ENCODE measurements around the gene FAM221B.

The FAM221B gene, protein sequence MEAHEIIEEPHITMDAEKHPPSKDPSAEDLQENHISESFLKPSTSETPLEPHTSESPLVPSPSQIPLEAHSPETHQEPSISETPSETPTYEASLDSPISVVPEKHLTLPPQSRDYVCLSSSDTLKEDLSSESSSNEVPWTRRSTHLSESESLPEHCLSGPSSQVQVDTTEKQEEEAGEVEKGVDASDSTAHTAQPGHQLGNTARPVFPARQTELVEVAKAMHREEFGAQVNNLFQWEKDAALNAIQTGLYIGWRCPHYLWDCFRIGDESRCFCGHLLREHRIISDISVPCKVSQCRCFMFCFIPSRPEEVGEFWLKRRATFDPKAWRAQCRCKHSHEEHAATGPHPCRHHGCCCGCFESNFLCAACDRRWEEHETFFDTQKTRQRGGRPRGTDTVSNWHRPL

DNA sequence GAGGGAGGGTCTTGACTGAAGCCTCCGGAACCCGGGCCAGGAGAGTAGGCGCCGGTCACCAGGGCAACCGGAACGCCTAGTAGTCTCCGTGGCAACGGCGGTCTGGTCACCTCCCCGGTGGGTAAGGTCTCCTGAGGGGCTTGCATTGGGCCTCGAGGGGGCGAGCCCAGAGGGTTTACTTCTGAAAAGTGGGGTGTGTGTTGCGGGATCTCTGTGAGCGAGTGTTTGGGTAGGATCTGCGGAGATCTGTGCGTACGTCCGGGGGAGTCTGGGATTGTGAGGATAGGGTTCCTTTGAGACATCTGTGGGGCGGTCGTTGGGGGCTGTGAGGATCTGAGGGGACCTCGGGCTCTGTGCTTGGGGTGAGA is at the start of gene FAM221B:
FAM221B (minus strand) TSS at position 17 of the 368 bp plus-strand sequence. CDS start 2,571 bp downstream, outside the sequence.
- Histone ChIP-seq H3K9me3 (ENCODE audit: control insufficient read depth, insufficient read depth, low read depth, low read length) (no peaks in the 10 kb centered on the region), H3K27ac (ENCODE audit: low read depth, low read length) (no peak within 1 kb of the TSS), H3K27me3 (ENCODE audit: control insufficient read depth, insufficient read depth, low read length) (no peaks in the 10 kb centered on the region), H3K4me1 (ENCODE audit: control insufficient read depth, insufficient read depth, low read length) (peaks cover 19% of the 10 kb centered on the region), H3K9ac (ENCODE audit: low read length) (peak within 1 kb of the TSS; percentile 62), H3K4me3 (ENCODE audit: low read depth, low read length) (peak within 1 kb of the TSS; percentile 86), H3K36me3 (ENCODE audit: control insufficient read depth, insufficient read depth, low read length) (no peaks in the 10 kb centered on the region)

DNA sequence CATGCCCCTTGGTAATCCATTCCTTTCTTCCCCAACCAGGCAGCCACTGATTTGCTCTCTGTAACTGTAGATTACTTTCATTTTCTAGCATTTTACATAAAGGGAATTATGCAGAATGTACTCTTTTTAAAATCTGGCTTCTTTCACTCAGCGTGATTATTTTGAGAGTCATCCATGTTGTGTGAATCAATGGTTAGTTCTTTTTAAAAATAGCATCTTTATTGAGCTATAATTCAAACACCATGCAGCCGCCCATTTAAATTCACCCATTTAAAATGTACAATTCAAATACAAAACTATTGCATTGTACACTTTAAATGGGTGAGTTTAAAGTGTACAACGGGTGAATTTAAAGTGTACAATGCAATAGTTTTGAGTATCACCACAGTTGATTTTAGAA is 44.0 kb upstream of the FAM221B start:
- Histone ChIP-seq H3K9me3 (ENCODE audit: control insufficient read depth, insufficient read depth, low read depth, low read length) (peaks cover 12% of the 10 kb centered on the region; the same call in 1 of the 2 replicates), H3K9ac (ENCODE audit: low read length) (no peak overlapping the region), H3K27me3 (ENCODE audit: control insufficient read depth, insufficient read depth, low read length) (peaks cover 5% of the 10 kb centered on the region; the same call in 1 of the 2 replicates), H3K27ac (ENCODE audit: low read depth, low read length) (no peak overlapping the region), H3K36me3 (ENCODE audit: control insufficient read depth, insufficient read depth, low read length) (no peaks in the 10 kb centered on the region), H3K4me1 (ENCODE audit: control insufficient read depth, insufficient read depth, low read length) (peaks cover 9% of the 10 kb centered on the region), H3K4me3 (ENCODE audit: low read depth, low read length) (no peak overlapping the region)

DNA sequence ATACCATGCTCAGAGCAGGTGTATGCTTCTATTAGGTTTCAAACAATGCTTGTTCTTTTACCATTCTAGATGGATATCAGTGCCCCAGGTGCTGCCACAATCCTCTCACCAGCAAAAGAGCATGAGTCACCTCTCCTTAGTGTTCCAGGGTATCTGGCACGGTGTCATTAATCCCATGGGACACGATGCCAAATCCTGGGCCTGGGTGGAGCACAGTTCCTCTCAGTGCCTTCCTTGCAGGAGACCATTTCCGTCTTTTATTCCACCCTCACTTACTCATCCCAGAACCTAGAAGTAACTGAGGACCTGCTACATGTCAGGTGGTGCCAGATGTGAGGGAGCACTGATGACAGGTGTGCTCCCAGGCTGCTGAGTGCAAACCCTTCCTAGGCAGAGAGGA is 43.0 kb upstream of the FAM221B start:
- no peak overlapping the region for H3K4me3 ChIP-seq (ENCODE audit: low read depth, low read length)
- H3K4me1 ChIP-seq (ENCODE audit: control insufficient read depth, insufficient read depth, low read length): peaks cover 9% of the 10 kb centered on the region
- H3K27me3 ChIP-seq (ENCODE audit: control insufficient read depth, insufficient read depth, low read length): peaks cover 5% of the 10 kb centered on the region; the same call in 1 of the 2 replicates
- no peaks in the 10 kb centered on the region for H3K36me3 ChIP-seq (ENCODE audit: control insufficient read depth, insufficient read depth, low read length)
- H3K9me3 ChIP-seq (ENCODE audit: control insufficient read depth, insufficient read depth, low read depth, low read length): peaks cover 4% of the 10 kb centered on the region; the same call in 1 of the 2 replicates
- H3K27ac ChIP-seq (ENCODE audit: low read depth, low read length): no peak overlapping the region
- H3K9ac ChIP-seq (ENCODE audit: low read length): no peak overlapping the region

GRCh38 chr9:35870351-35870923 is 41.9 kb upstream of the FAM221B start, which contains the start of gene OR13J1:
OR13J1 (minus strand) TSS chr9:35870401; CDS start chr9:35870401, 0 bp downstream.
- Histone ChIP-seq H3K27me3 (ENCODE audit: control insufficient read depth, insufficient read depth, low read length) (peaks cover 5% of the 10 kb centered on the region; the same call in 1 of the 2 replicates), H3K36me3 (ENCODE audit: control insufficient read depth, insufficient read depth, low read length) (no peaks in the 10 kb centered on the region), H3K27ac (ENCODE audit: low read depth, low read length) (no peak within 1 kb of the TSS), H3K9ac (ENCODE audit: low read length) (no peak within 1 kb of the TSS), H3K4me3 (ENCODE audit: low read depth, low read length) (no peak within 1 kb of the TSS), H3K9me3 (ENCODE audit: control insufficient read depth, insufficient read depth, low read depth, low read length) (no peaks in the 10 kb centered on the region), H3K4me1 (ENCODE audit: control insufficient read depth, insufficient read depth, low read length) (peaks cover 9% of the 10 kb centered on the region)

DNA sequence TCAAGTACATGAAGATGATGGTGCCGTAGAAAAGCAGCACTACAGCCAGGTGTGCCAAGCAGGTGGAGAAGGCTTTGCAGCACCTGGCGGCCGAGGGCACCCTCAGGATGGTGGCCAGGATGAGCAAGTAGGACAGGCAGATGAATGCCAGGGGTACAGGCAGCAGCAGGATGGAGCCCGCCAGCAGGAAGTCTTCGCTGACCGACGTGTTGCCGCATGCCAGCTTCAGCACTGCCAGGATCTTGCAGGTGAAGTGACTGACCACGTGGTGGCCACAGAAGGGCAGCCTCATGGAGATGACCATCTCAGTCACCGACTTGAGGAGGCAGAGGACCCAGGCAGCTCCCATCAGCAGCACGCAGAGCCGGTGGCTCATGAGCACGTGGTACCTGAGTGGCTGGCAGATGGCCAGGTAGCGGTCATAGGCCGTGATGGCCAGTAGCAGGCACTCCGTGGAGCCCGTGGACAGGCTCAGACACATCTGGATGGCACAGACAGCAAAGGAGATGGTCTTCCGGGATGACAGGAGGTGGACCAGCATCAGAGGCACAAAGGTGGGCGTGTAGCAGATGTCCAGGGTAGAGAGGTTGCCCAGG is 41.2 kb upstream of the FAM221B start:
- Histone ChIP-seq H3K9ac (ENCODE audit: low read length) (no peak overlapping the region), H3K9me3 (ENCODE audit: control insufficient read depth, insufficient read depth, low read depth, low read length) (no peaks in the 10 kb centered on the region), H3K4me3 (ENCODE audit: low read depth, low read length) (no peak overlapping the region), H3K27ac (ENCODE audit: low read depth, low read length) (no peak overlapping the region), H3K27me3 (ENCODE audit: control insufficient read depth, insufficient read depth, low read length) (peaks cover 5% of the 10 kb centered on the region; the same call in 1 of the 2 replicates), H3K36me3 (ENCODE audit: control insufficient read depth, insufficient read depth, low read length) (no peaks in the 10 kb centered on the region), H3K4me1 (ENCODE audit: control insufficient read depth, insufficient read depth, low read length) (peaks cover 9% of the 10 kb centered on the region)

DNA sequence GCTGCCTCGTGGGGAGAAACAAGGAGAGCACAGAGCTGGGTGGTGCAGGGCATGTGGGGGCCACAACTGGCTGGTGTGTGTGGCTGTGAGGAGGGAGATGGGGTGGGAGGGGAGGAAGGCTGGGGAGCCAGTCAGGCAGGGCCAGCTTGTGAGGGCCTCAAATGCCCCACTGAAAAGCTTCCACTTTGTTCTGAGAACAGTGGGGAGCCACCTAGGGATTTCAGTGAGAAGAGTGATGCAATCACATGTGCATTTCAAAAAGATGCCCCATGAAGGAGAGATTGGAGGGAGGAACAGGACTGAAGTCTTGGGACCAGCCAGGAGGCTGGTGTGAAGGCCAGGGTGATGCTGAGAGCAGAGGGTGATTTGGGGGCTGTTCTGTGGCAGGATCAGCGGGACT is 40.4 kb upstream of the FAM221B start:
- Histone ChIP-seq H3K9ac (ENCODE audit: low read length) (no peak overlapping the region), H3K4me1 (ENCODE audit: control insufficient read depth, insufficient read depth, low read length) (peaks cover 9% of the 10 kb centered on the region), H3K9me3 (ENCODE audit: control insufficient read depth, insufficient read depth, low read depth, low read length) (no peaks in the 10 kb centered on the region), H3K27ac (ENCODE audit: low read depth, low read length) (no peak overlapping the region), H3K4me3 (ENCODE audit: low read depth, low read length) (no peak overlapping the region), H3K36me3 (ENCODE audit: control insufficient read depth, insufficient read depth, low read length) (no peaks in the 10 kb centered on the region), H3K27me3 (ENCODE audit: control insufficient read depth, insufficient read depth, low read length) (peaks cover 5% of the 10 kb centered on the region; the same call in 1 of the 2 replicates)

GRCh38 chr9:35867538-35867937 is 39.0 kb upstream of the FAM221B start:
- H3K9me3 ChIP-seq (ENCODE audit: control insufficient read depth, insufficient read depth, low read depth, low read length): no peaks in the 10 kb centered on the region
- no peak overlapping the region for H3K4me3 ChIP-seq (ENCODE audit: low read depth, low read length)
- H3K36me3 ChIP-seq (ENCODE audit: control insufficient read depth, insufficient read depth, low read length): no peaks in the 10 kb centered on the region
- peaks cover 6% of the 10 kb centered on the region; the same call in 1 of the 2 replicates for H3K27me3 ChIP-seq (ENCODE audit: control insufficient read depth, insufficient read depth, low read length)
- peaks cover 9% of the 10 kb centered on the region for H3K4me1 ChIP-seq (ENCODE audit: control insufficient read depth, insufficient read depth, low read length)
- H3K27ac ChIP-seq (ENCODE audit: low read depth, low read length): no peak overlapping the region
- no peak overlapping the region for H3K9ac ChIP-seq (ENCODE audit: low read length)

- peaks cover 9% of the 10 kb centered on the region for H3K4me1 ChIP-seq (ENCODE audit: control insufficient read depth, insufficient read depth, low read length)
Observed at GRCh38 chr9:35864695-35865255, 36.2 kb upstream of the FAM221B start.

DNA sequence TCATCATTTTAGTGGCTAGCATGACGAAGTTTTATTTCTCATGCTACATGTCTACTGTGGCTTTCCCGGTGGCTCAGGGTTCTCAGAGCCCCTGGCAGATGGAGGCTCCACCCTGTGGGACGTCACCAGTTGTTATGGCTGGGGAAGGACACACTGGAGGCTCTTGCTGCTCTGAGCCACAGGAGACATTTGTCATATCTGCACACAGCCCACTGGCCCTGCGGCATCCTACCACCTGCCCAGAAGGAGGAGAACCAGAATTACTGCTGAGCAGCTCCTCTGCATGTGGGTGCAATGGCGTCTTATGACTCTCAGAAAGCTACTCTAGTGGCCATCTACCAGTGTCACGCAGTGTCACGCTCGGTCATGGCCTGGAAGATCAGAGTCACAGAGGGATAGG is 35.1 kb upstream of the FAM221B start:
- H3K36me3 ChIP-seq (ENCODE audit: control insufficient read depth, insufficient read depth, low read length): no peaks in the 10 kb centered on the region
- peaks cover 32% of the 10 kb centered on the region for H3K27me3 ChIP-seq (ENCODE audit: control insufficient read depth, insufficient read depth, low read length)
- H3K27ac ChIP-seq (ENCODE audit: low read depth, low read length): no peak overlapping the region
- H3K4me1 ChIP-seq (ENCODE audit: control insufficient read depth, insufficient read depth, low read length): peaks cover 3% of the 10 kb centered on the region
- H3K4me3 ChIP-seq (ENCODE audit: low read depth, low read length): no peak overlapping the region
- no peak overlapping the region for H3K9ac ChIP-seq (ENCODE audit: low read length)
- no peaks in the 10 kb centered on the region for H3K9me3 ChIP-seq (ENCODE audit: control insufficient read depth, insufficient read depth, low read depth, low read length)

More at GRCh38 chr9:35864695-35865255, 36.2 kb upstream of the FAM221B start:
- Histone ChIP-seq H3K9ac (ENCODE audit: low read length) (no peak overlapping the region), H3K4me3 (ENCODE audit: low read depth, low read length) (no peak overlapping the region), H3K36me3 (ENCODE audit: control insufficient read depth, insufficient read depth, low read length) (no peaks in the 10 kb centered on the region), H3K27ac (ENCODE audit: low read depth, low read length) (no peak overlapping the region), H3K9me3 (ENCODE audit: control insufficient read depth, insufficient read depth, low read depth, low read length) (no peaks in the 10 kb centered on the region), H3K27me3 (ENCODE audit: control insufficient read depth, insufficient read depth, low read length) (peaks cover 32% of the 10 kb centered on the region)

GRCh38 chr9:35862328-35862727 is 33.8 kb upstream of the FAM221B start:
- H3K27me3 ChIP-seq (ENCODE audit: control insufficient read depth, insufficient read depth, low read length): peaks cover 32% of the 10 kb centered on the region
- no peaks in the 10 kb centered on the region for H3K9me3 ChIP-seq (ENCODE audit: control insufficient read depth, insufficient read depth, low read depth, low read length)
- H3K4me1 ChIP-seq (ENCODE audit: control insufficient read depth, insufficient read depth, low read length): no peaks in the 10 kb centered on the region
- H3K4me3 ChIP-seq (ENCODE audit: low read depth, low read length): no peak overlapping the region
- H3K27ac ChIP-seq (ENCODE audit: low read depth, low read length): no peak overlapping the region
- H3K9ac ChIP-seq (ENCODE audit: low read length): no peak overlapping the region
- no peaks in the 10 kb centered on the region for H3K36me3 ChIP-seq (ENCODE audit: control insufficient read depth, insufficient read depth, low read length)

Measured in HUES6 (cell line).